Gastroesophageal sphincter (tissue), 4 donors: Measurements from ENCODE around the gene ROR1. TPM values are rescaled to one million over a fixed set of nuclear protein-coding genes. Genes with fewer than 3 reads are reported as not detected.

ENCODE experiments used
- ATAC-seq: fragments of 150-250 bp; one replicate; pipeline ENCODE4 v1.9.1; 2016; ENCODE audit warnings: mild to moderate bottlenecking, moderate library complexity
- H3K27ac ChIP-seq, 4 donors: fragments of 200-600 bp; sonication (generic) in 3 of 4; 1 replicate in 3 of 4; 2 replicates in 1 of 4; pipeline ENCODE4 v1.5.1; 2016 to 2019
- H3K27me3 ChIP-seq: fragments of 200-600 bp; sonication (generic); one replicate; pipeline ENCODE4 v1.5.1; 2019
- H3K36me3 ChIP-seq, 2 donors: fragments of 200-600 bp; sonication (generic); one replicate each; pipeline ENCODE4 v1.5.1; 2019; ENCODE audit warnings: control low read depth in 1 of 2
- H3K4me1 ChIP-seq, 3 donors: fragments of 200-600 bp; sonication (generic); 1 replicate in 2 of 3; 2 replicates in 1 of 3; pipeline ENCODE4 v1.5.1; 2016 to 2019; ENCODE audit warnings: control low read depth in 2 of 3
- H3K4me3 ChIP-seq, 2 donors: fragments of 200-600 bp; sonication (generic); one replicate each; pipeline ENCODE4 v1.5.1; 2019; ENCODE audit warnings: mild to moderate bottlenecking in 1 of 2, moderate library complexity in 1 of 2
- H3K9me3 ChIP-seq, 3 donors: fragments of 200-600 bp; sonication (generic); one replicate each; pipeline ENCODE4 v1.5.1; 2017 to 2019; ENCODE audit warnings: control low read depth in 2 of 3
- CTCF ChIP-seq, 4 experiments: fragments of 200-600 bp in 2 of 4; fragments of 450-650 bp in 2 of 4; sonication (generic) in 1 of 4; IDR thresholded peaks; one replicate each; pipeline ENCODE4 v1.5.1; 2017 to 2019; ENCODE audit warnings: antibody characterized with exemption in 4 of 4, mild to moderate bottlenecking in 2 of 4, moderate library complexity in 2 of 4
- EP300 ChIP-seq: sonication (generic); formaldehyde crosslinking; IDR thresholded peaks from one replicate; pipeline ENCODE4 v1.6.1; 2017; ENCODE audit warnings: antibody characterized with exemption, mild to moderate bottlenecking
- POLR2A ChIP-seq, 2 donors: fragments of 450-650 bp; IDR thresholded peaks; one replicate each; pipeline ENCODE4 v1.6.1; 2017; ENCODE audit warnings: antibody characterized with exemption in 2 of 2, mild to moderate bottlenecking in 2 of 2, moderate library complexity in 1 of 2
- POLR2AphosphoS5 ChIP-seq: sonication (generic); formaldehyde crosslinking; IDR thresholded peaks from one replicate; pipeline ENCODE4 v1.6.1; 2017; ENCODE audit warnings: antibody characterized with exemption
- WGBS, 2 donors: methylation state at CpG; one replicate each; pipeline ENCODE4 v1.1.5; 2018; ENCODE audit warnings: low coverage in 1 of 2; 5-methylcytosine and 5-hydroxymethylcytosine counted together
- total RNA-seq, 4 donors: library from RNA; depleted of rRNA; stranded (reverse); fragments of >200 nt; gene quantifications; one replicate each; pipeline ENCODE4 v1.1.0, GENCODE V29; 2016

The ROR1 gene
- total RNA-seq, 4 donors from 2014 or later, result 5.0 to 38.0 (median 8.3) TPM

- no peaks in the 10 kb centered on the region for H3K36me3 ChIP-seq
- H3K4me3 ChIP-seq, result no peak overlapping the region
- H3K27ac ChIP-seq, result no peak overlapping the region
- H3K27me3 ChIP-seq, result no peaks in the 10 kb centered on the region
- H3K4me1 ChIP-seq, result no peaks in the 10 kb centered on the region
- 86 to 97% methylated on average over 3 to 4 of the region's 4 CpGs for WGBS, 2 donors
- ATAC-seq, result no peak
- no peak for TF ChIP-seq EP300
- no peak for TF ChIP-seq CTCF (IDR thresholded peaks at IDR 0.05)
- TF ChIP-seq POLR2A (IDR thresholded peaks at IDR 0.05), result no peak
- no peak for TF ChIP-seq POLR2AphosphoS5
- no peaks in the 10 kb centered on the region for H3K9me3 ChIP-seq
These were observed 25.7 kb upstream of the ROR1 start for GRCh38 chr1:63748046-63748580.

- TF ChIP-seq POLR2AphosphoS5, result no peak
- TF ChIP-seq EP300, result no peak
- no peak for TF ChIP-seq CTCF (IDR thresholded peaks at IDR 0.05)
- TF ChIP-seq POLR2A (IDR thresholded peaks at IDR 0.05), result no peak
- H3K27me3 ChIP-seq, result no peaks in the 10 kb centered on the region
- H3K27ac ChIP-seq, result no peak overlapping the region
- no peaks in the 10 kb centered on the region for H3K4me1 ChIP-seq
- H3K4me3 ChIP-seq, result no peak overlapping the region
- H3K36me3 ChIP-seq, result no peaks in the 10 kb centered on the region
- WGBS, 2 donors, result 89 to 91% methylated on average over 5 of the region's 5 CpGs
- no peaks in the 10 kb centered on the region for H3K9me3 ChIP-seq
- no peak for ATAC-seq
These were observed 25.2 kb upstream of the ROR1 start for GRCh38 chr1:63748641-63749040.

- ATAC-seq, result no peak
- no peaks in the 10 kb centered on the region for H3K4me1 ChIP-seq
- H3K9me3 ChIP-seq, result no peaks in the 10 kb centered on the region
- no peaks in the 10 kb centered on the region for H3K27me3 ChIP-seq
- H3K27ac ChIP-seq, result no peak overlapping the region
- no peaks in the 10 kb centered on the region for H3K36me3 ChIP-seq
- H3K4me3 ChIP-seq, result no peak overlapping the region
- WGBS, 2 donors, result 58 to 67% methylated on average over 2 to 3 of the region's 3 CpGs
- TF ChIP-seq CTCF (IDR thresholded peaks at IDR 0.05) (no peak), EP300 (no peak), POLR2AphosphoS5 (no peak)
These were observed 23.1 kb upstream of the ROR1 start for GRCh38 chr1:63750721-63751120.

GRCh38 chr1:63752176-63752575 is 21.6 kb upstream of the ROR1 start:
- no peaks in the 10 kb centered on the region for H3K27me3 ChIP-seq
- ATAC-seq, result no peak
- H3K4me3 ChIP-seq, result no peak overlapping the region
- no peaks in the 10 kb centered on the region for H3K36me3 ChIP-seq
- TF ChIP-seq EP300, result no peak
- no peak for TF ChIP-seq CTCF (IDR thresholded peaks at IDR 0.05)
- TF ChIP-seq POLR2AphosphoS5, result no peak
- TF ChIP-seq POLR2A (IDR thresholded peaks at IDR 0.05), result no peak
- no peaks in the 10 kb centered on the region for H3K9me3 ChIP-seq
- WGBS, 2 donors, result 11 to 19% methylated on average over 1 of the region's 1 CpG
- H3K27ac ChIP-seq, result no peak overlapping the region
- no peaks in the 10 kb centered on the region for H3K4me1 ChIP-seq

- WGBS, 2 donors, result 57 to 75% methylated on average over 6 of the region's 6 CpGs
- Histone ChIP-seq H3K9me3 (no peaks in the 10 kb centered on the region), H3K4me1 (no peaks in the 10 kb centered on the region), H3K4me3 (no peak overlapping the region), H3K27me3 (no peaks in the 10 kb centered on the region), H3K27ac (no peak overlapping the region), H3K36me3 (no peaks in the 10 kb centered on the region)
- TF ChIP-seq POLR2A (IDR thresholded peaks at IDR 0.05) (no peak), EP300 (no peak), POLR2AphosphoS5 (no peak), CTCF (IDR thresholded peaks at IDR 0.05) (no peak)
- ATAC-seq, result no peak
These were observed 20.2 kb upstream of the ROR1 start for GRCh38 chr1:63753591-63753990.
